GM12864 (cell line): Measurements from ENCODE around the gene ZNF319.
A peak's percentile ranks its signal among the peaks of the same experiment; 100 is the strongest.

Source experiments
- DNase-seq: peaks from one replicate; pipeline ENCODE4 v3.0.0-alpha.2; 2011; ENCODE audit warnings: low read depth
- H3K4me3 ChIP-seq: 2 replicates; pipeline ENCODE4 v1.5.1; 2011; ENCODE audit warnings: mild to moderate bottlenecking, low read depth, low read length, control low read depth
- TF ChIP-seq, protein P1 (sequence below): IDR thresholded peaks from 2 replicates; pipeline ENCODE4 v1.5.1; 2011; ENCODE audit warnings: low read depth, mild to moderate bottlenecking, moderate library complexity, low read length, control low read depth, inconsistent platforms; ENCODE audit errors: missing control alignments

Gene ZNF319

DNA sequence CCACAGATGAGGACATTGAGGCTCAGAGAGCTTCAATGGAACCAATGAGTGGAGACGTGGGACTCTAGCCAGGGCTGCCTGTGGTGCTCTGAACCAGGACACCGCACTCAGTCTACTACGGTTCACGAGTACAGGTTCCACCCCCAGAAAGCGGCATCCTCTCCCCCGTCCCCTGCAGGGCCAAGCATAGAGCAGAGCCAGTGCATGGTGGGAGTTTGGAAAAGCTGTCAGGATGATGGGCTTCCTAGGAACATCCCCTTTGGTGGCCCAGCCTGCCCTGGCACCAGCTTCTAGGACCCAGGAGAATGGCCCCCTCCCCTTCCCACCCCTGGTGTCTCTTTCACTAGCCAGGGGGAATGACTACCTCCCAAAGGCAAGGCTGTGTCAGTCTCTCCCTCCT, 8.4 kb downstream of the ZNF319 start:
- no peak overlapping the region for H3K4me3 ChIP-seq
- TF ChIP-seq, protein P1, sequence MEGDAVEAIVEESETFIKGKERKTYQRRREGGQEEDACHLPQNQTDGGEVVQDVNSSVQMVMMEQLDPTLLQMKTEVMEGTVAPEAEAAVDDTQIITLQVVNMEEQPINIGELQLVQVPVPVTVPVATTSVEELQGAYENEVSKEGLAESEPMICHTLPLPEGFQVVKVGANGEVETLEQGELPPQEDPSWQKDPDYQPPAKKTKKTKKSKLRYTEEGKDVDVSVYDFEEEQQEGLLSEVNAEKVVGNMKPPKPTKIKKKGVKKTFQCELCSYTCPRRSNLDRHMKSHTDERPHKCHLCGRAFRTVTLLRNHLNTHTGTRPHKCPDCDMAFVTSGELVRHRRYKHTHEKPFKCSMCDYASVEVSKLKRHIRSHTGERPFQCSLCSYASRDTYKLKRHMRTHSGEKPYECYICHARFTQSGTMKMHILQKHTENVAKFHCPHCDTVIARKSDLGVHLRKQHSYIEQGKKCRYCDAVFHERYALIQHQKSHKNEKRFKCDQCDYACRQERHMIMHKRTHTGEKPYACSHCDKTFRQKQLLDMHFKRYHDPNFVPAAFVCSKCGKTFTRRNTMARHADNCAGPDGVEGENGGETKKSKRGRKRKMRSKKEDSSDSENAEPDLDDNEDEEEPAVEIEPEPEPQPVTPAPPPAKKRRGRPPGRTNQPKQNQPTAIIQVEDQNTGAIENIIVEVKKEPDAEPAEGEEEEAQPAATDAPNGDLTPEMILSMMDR, result no peak
- no peak for DNase-seq

DNA sequence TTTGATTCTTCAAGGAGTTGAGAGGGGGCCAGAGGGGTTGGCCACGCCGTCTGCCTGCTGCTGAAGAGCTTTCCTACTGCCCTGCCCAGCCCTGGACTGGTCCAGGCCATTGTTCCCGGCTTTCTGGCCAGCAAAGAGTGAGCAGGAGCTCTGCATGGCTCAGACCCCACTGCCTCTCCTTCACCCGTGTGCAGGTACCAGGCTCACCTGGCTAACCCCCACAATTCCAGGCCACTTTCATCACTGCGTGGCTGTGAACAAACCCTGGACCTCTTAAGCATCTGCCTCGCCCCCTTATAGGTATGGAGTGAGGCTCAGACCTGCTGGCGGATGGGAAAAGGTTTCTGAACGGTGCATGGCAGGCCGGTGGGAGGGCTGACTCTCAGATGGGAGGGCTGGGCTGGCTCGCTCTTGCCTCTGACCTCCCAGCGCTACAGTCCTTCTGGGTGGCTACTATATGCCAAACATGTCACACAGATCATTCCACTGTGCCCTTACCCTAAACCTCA, 8.9 kb downstream of the ZNF319 start:
- no peak for DNase-seq
- H3K4me3 ChIP-seq, result no peak overlapping the region
- TF ChIP-seq, protein P1, result no peak

DNA sequence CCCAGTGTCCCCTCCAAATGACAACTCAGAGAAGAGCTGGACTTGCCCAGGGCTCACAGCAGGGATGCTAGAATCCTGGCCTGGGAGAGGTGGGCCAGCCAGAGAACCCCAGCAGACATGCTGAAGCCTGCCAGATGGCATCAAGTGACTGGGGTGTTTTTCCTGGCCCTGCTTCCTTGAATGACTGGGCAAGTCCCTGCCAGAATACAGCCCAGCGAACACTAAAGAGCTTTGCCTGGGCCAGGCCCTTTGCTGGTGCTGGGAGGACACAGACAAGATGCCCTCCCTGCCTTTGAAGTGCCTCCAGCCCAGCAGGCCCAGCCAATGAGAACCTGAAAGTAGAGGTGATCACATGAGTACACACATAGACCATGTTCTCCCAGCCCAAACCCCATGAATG, 11.5 kb downstream of the ZNF319 start:
- no peak for DNase-seq
- TF ChIP-seq, protein P1, result no peak
- no peak overlapping the region for H3K4me3 ChIP-seq

DNA sequence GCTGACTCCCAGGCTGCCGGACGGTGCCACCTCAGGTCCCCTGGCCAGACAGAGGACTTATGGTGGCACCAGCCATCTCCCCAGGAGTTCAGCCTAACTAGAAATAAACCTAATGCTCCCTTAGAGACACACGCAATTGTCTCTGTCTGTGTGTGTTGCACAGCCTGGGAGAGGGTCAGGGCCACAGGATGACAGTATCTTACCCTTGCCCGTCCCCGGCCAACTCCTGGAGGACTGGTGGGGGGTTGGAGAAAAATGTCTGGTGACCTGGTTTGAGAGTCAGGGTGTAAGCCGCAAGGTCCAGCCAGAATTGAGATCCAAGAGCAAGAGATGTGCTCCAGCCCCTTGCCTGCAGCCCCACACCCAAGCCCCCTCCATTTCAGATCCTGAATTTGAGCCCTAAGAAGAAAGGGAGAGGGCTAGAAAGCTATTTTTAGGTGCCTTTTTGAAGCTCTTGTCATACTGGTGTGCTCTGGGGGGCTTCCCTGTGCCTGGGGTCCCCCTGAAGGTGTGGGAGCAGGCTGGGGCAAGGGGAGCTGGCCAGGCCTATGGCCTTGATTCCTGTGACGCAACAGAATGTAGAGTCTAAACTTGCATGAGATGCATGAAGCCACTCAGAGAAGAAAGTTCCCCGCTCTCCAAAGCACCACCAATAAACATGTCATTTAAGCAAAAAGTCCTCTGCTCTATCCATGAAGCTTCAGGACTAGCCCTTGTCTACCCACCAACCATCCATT, 12.9 kb downstream of the ZNF319 start:
- no peak overlapping the region for H3K4me3 ChIP-seq
- TF ChIP-seq, protein P1, result no peak
- no peak for DNase-seq

DNA sequence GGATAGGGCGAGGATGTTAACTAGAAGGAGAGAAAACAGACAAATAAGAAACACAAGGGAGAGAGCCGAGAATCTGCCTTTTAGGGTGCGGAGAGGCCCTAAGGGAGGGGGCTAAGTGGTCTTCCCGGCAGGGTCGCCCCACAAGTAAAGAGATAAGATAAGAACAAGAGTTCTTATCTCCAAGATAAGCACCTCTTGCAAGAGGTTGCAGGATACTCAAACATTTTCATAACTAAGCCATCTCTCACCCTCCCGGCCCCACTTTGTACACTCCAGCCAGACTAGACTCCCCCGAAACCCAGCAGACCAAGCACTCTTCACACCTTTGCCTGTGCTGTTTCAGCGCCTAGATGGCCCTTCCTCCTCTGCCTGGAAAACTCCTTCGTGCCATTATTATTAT, 14.3 kb downstream of the ZNF319 start:
- no peak overlapping the region for H3K4me3 ChIP-seq
- DNase-seq, result no peak
- TF ChIP-seq, protein P1, result no peak

DNA sequence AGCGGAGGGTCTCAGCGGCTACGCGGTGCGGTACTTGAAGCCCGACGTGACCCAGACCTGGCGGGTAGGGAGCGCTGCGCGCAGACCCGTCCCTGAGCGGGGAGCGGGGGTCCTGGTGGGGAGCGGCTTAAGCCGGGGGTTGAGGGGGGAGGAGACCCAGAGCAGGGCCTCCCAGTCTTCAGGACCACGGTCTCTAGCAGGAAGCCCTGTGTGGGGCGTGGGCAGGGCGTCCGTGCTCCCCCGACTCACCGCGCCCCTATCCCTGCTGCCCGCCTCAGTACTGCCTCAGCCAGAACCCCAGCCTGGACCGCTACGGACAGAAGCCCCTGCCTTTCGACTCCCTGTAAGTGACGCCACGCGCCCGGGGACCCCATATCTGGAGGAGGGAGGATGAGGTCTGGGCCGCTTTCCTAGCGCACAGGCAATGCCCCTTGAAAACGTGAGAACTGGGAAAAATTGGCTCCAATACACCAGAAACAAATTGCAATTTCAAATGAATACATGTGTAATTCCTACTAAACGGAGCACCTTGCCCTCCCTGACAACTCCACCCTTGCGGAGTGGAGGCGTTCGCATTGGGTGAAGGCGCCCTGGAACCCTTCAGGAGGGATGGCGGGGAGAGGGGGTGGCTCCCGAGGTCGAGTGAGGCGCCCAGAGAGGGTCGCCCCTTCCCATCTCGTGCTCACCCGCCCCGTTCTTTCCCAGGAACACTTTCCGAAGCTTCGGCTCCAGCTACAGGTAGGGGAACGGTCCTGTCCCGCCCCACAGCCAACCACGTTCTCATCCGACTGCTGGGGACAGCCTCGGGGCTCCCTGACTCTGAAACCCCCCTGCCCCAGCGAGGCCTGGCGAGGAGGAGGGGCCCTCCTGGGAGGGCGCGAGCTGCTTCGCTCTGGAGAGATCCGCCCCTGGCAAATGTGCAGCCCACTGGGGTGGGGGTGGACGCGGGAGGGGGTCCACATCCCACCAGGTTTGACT, 15.0 kb downstream of the ZNF319 start:
- no peak for DNase-seq
- TF ChIP-seq, protein P1, result no peak
- peak overlapping the region; percentile 43; the same call in 1 of the 2 replicates for H3K4me3 ChIP-seq
